OCI-LY7 (cell line): ENCODE measurements around the gene CEACAM7. TPM values are rescaled to one million over a fixed set of nuclear protein-coding genes. Genes with fewer than 3 reads are reported as not detected.

Experiments used
- Bru-seq: library from RNA; stranded (reverse); fragments of 400-500 nt; gene quantifications from one replicate; lab custom pipeline; 2021; lab: Mats Ljungman, UMichigan
- BruChase-seq, 2 experiments: library from RNA; stranded (reverse); fragments of 400-500 nt; gene quantifications; one replicate each; lab custom pipeline; 2021; lab: Mats Ljungman, UMichigan
- BruUV-seq: library from RNA; stranded (reverse); fragments of 400-500 nt; replicated peaks from 2 replicates; lab custom pipeline; 2021; lab: Mats Ljungman, UMichigan
- CTCF ChIA-PET: fragments of 300-600 bp; sonication (Branson Sonifier 250); formaldehyde crosslinking; loops from one replicate; lab custom pipeline; 2022; ENCODE audit warnings: antibody characterized with exemption; ENCODE audit not compliant: unreplicated experiment; lab: Charles Lee
- POLR2A ChIA-PET: fragments of 300-600 bp; sonication (Branson Sonifier 250); formaldehyde crosslinking; loops from one replicate; lab custom pipeline; 2022; ENCODE audit warnings: antibody characterized with exemption; lab: Charles Lee
- DNase-seq: peaks from one replicate; pipeline ENCODE4 v3.0.0-alpha.2; 2015; ENCODE audit warnings: low spot score
- H2AFZ ChIP-seq: fragments of 200-600 bp; sonication (generic), shearing (Covaris generic); 2 replicates; pipeline ENCODE4 v1.6.1; 2014; ENCODE audit warnings: mild to moderate bottlenecking, antibody characterized with exemption, low read length, moderate library complexity
- H3K27ac ChIP-seq: fragments of 200-600 bp; sonication (generic); 2 replicates; pipeline ENCODE4 v1.5.1; 2014; ENCODE audit warnings: mixed run types, low read depth, mild to moderate bottlenecking, moderate library complexity, low read length, inconsistent platforms; ENCODE audit not compliant: poor library complexity, severe bottlenecking
- H3K36me3 ChIP-seq: fragments of 200-600 bp; sonication (generic); 2 replicates; pipeline ENCODE4 v1.6.1; 2014; ENCODE audit warnings: mild to moderate bottlenecking, antibody characterized with exemption, low read length, moderate library complexity, mixed read lengths; ENCODE audit not compliant: insufficient read depth
- H3K4me1 ChIP-seq: fragments of 200-600 bp; sonication (generic); 2 replicates; pipeline ENCODE4 v1.5.1; 2014; ENCODE audit warnings: mild to moderate bottlenecking, low read length; ENCODE audit not compliant: insufficient read depth, poor library complexity, severe bottlenecking
- H3K4me2 ChIP-seq: fragments of 200-600 bp; sonication (generic); 2 replicates; pipeline ENCODE4 v1.6.1; 2014; ENCODE audit warnings: mild to moderate bottlenecking, low read length
- H3K4me3 ChIP-seq: fragments of 200-600 bp; sonication (generic); 2 replicates; pipeline ENCODE4 v1.5.1; 2014; ENCODE audit warnings: mild to moderate bottlenecking, low read depth, low read length; ENCODE audit not compliant: poor library complexity, severe bottlenecking
- H3K79me2 ChIP-seq: fragments of 200-600 bp; sonication (generic); 2 replicates; pipeline ENCODE4 v1.6.1; 2016; ENCODE audit warnings: low read depth, mild to moderate bottlenecking, low read length, moderate library complexity, mixed read lengths; ENCODE audit not compliant: insufficient read depth
- H3K9me2 ChIP-seq: fragments of 200-600 bp; sonication (generic); 2 replicates; pipeline ENCODE4 v1.6.1; 2016; ENCODE audit warnings: mild to moderate bottlenecking, low read length, mixed read lengths; ENCODE audit not compliant: insufficient read depth
- H3K9me3 ChIP-seq: fragments of 200-600 bp; sonication (generic); 2 replicates; pipeline ENCODE4 v1.6.1; 2014; ENCODE audit warnings: mild to moderate bottlenecking, mixed run types, low read length, mixed read lengths
- H4K20me1 ChIP-seq: fragments of 200-600 bp; sonication (generic); 2 replicates; pipeline ENCODE4 v1.6.1; 2014; ENCODE audit warnings: mild to moderate bottlenecking, antibody characterized with exemption, low read length, moderate library complexity, mixed read lengths; ENCODE audit not compliant: insufficient read depth
- EZH2phosphoT487 ChIP-seq: fragments of 200-600 bp; sonication (generic); IDR thresholded peaks from 2 replicates; pipeline ENCODE4 v1.6.1; 2018; ENCODE audit warnings: low read depth, borderline replicate concordance, mild to moderate bottlenecking, mixed run types, antibody characterized with exemption, low read length, moderate library complexity, mixed read lengths
- intact Hi-C: fragments of 100-400 bp; cut with micrococcal nuclease; formaldehyde crosslinking; loops from one replicate; pipeline ENCODE4 v1.10.0; 2022; ENCODE audit not compliant: unreplicated experiment
- long read RNA-seq: library from polyadenylated mRNA; stranded (forward); transcript quantifications from one replicate; pipeline ENCODE4 v2.0.0, GENCODE V29; 2022
- total RNA-seq, 2 experiments: library from RNA; depleted of rRNA in 1 of 2; stranded (reverse); fragments of >200 nt in 1 of 2; shearing (Covaris generic) in 1 of 2; gene quantifications; 2 replicates each; pipeline ENCODE4 v1.2.3, GENCODE V29; 2014 to 2022
- TF ChIP-seq, protein P1 (sequence below): fragments of 200-600 bp; sonication (generic); conservative IDR thresholded peaks from 2 replicates; pipeline ENCODE4 v1.5.1; 2014; ENCODE audit warnings: mild to moderate bottlenecking, antibody characterized with exemption, low read length, moderate library complexity, mixed read lengths

Gene CEACAM7
- not detected in 2 replicates for total RNA-seq (2014; rRNA removed; shearing (Covaris generic))
- not detected in 2 replicates for total RNA-seq (2022)
- not detected for Bru-seq, nascent RNA
- BruChase-seq, experiment 1, labeled RNA remaining after a 6-hour chase: percentile 8 among the genes with signal in this experiment
- not detected for BruChase-seq, experiment 2, labeled RNA remaining after a 2-hour chase
- long read RNA-seq: 0 reads

DNA sequence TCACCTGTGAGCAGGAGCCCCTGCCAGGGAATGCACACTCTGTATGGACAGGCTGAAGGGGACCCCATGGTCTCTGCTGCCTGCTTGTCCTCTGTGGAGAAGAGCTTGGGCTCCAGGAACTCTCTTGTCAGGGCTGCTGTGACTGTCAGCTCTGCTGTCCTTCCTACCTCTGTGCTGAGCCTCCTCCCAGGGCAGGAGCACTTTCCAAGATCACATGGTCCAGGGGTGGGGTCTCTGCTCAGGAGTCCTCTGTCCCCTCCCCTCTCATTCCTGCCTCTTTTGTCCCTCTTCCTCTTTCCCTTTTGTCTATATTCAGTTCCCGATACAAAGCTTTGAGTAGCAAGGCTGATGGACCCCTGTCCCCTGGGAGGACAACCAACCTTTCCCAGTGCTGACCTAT, at the start of gene CEACAM7:
Gene CEACAM7 (minus strand): TSS at position 173 of the 400 bp plus-strand sequence. CDS start 105 bp downstream, at position 68.
- CTCF ChIA-PET: no interaction called here
- no TSS peak for BruUV-seq

DNA sequence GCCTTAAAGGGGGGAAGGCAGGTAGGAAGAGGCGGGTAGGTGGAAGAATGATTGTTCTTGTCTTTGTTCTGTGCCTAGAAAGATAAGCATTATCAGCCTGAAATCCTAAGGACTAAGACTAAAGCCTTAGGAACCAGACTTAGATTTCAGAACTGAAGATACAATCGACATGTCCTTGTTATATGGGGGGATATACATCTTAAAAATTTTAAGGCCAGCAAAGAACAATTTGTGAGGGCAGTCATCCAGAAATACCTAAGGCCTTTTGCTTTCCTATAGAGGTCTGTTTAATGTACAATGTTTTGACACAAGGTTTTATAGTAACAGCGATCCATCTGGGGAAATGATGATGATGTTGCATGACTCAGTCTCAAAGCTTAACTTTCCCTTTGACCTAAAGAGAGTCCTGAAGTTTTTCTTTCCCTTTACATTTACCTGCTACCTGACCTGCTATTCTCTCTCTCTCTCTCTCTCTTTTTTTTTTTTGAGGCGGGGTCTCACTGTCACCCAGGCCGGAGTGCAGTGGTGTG, 47.1 kb upstream of the CEACAM7 start:
- POLR2A ChIA-PET: no interaction called here
- H4K20me1 ChIP-seq: no peaks in the 10 kb centered on the region
- DNase-seq: no peak
- no peak overlapping the region for H3K4me2 ChIP-seq
- no peak for TF ChIP-seq EZH2phosphoT487
- TF ChIP-seq, protein P1, sequence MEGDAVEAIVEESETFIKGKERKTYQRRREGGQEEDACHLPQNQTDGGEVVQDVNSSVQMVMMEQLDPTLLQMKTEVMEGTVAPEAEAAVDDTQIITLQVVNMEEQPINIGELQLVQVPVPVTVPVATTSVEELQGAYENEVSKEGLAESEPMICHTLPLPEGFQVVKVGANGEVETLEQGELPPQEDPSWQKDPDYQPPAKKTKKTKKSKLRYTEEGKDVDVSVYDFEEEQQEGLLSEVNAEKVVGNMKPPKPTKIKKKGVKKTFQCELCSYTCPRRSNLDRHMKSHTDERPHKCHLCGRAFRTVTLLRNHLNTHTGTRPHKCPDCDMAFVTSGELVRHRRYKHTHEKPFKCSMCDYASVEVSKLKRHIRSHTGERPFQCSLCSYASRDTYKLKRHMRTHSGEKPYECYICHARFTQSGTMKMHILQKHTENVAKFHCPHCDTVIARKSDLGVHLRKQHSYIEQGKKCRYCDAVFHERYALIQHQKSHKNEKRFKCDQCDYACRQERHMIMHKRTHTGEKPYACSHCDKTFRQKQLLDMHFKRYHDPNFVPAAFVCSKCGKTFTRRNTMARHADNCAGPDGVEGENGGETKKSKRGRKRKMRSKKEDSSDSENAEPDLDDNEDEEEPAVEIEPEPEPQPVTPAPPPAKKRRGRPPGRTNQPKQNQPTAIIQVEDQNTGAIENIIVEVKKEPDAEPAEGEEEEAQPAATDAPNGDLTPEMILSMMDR: no peak
- no peak overlapping the region for H3K4me3 ChIP-seq
- H3K4me1 ChIP-seq: no peaks in the 10 kb centered on the region
- CTCF ChIA-PET: no interaction called here
- no peaks in the 10 kb centered on the region for H3K9me2 ChIP-seq
- no peak overlapping the region for H3K27ac ChIP-seq
- intact Hi-C loops: no loop called here
- no TSS peak for BruUV-seq
- H3K9me3 ChIP-seq: no peaks in the 10 kb centered on the region
- H2AFZ ChIP-seq: no peak overlapping the region
- H3K36me3 ChIP-seq: no peaks in the 10 kb centered on the region
- H3K79me2 ChIP-seq: no peaks in the 10 kb centered on the region

More for the DNA sequence above, at the start of gene CEACAM7:
- TF ChIP-seq, protein P1: no peak
- no peak for TF ChIP-seq EZH2phosphoT487
- Histone ChIP-seq H3K4me2 (no peak within 1 kb of the TSS), H3K4me3 (no peak within 1 kb of the TSS), H3K36me3 (no peaks in the 10 kb centered on the region), H4K20me1 (no peaks in the 10 kb centered on the region), H3K79me2 (no peaks in the 10 kb centered on the region), H2AFZ (no peak within 1 kb of the TSS), H3K9me2 (no peaks in the 10 kb centered on the region), H3K27ac (no peak within 1 kb of the TSS), H3K4me1 (no peaks in the 10 kb centered on the region), H3K9me3 (0 out of 2 replicates have a peak, but pooled peaks cover 4% of the 10 kb centered on the region)
- no peak for DNase-seq
- POLR2A ChIA-PET: no interaction called here
- intact Hi-C loops: no loop called here

DNA sequence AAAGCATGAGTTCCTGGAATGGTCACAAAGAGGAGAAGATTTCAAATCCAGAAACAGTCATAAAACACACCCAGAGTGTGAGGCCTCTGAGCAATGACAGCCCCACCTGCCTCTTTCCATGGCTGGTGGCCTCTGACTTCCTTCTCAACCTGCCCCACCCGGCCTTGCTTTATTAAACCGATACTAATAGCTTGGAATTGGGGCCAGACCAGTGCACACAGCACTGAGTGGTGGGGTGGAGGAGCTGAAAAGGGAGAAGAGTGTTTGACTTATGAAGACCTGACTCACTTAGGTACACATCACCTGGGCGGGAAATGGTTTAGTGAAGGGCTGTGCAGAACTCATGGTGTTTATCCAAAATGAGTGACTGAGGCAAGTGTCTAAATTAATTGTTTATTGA, 46.5 kb upstream of the CEACAM7 start:
- Histone ChIP-seq H3K79me2 (no peaks in the 10 kb centered on the region), H4K20me1 (no peaks in the 10 kb centered on the region), H3K27ac (no peak overlapping the region), H3K9me3 (no peaks in the 10 kb centered on the region), H3K4me1 (no peaks in the 10 kb centered on the region), H3K36me3 (no peaks in the 10 kb centered on the region), H3K4me3 (no peak overlapping the region), H3K4me2 (no peak overlapping the region), H2AFZ (no peak overlapping the region), H3K9me2 (no peaks in the 10 kb centered on the region)
- intact Hi-C loops: no loop called here
- TF ChIP-seq, protein P1: no peak
- CTCF ChIA-PET: no interaction called here
- DNase-seq: no peak
- POLR2A ChIA-PET: no interaction called here
- no TSS peak for BruUV-seq
